ENCODE data around the gene AOPEP.

Gene AOPEP

DNA sequence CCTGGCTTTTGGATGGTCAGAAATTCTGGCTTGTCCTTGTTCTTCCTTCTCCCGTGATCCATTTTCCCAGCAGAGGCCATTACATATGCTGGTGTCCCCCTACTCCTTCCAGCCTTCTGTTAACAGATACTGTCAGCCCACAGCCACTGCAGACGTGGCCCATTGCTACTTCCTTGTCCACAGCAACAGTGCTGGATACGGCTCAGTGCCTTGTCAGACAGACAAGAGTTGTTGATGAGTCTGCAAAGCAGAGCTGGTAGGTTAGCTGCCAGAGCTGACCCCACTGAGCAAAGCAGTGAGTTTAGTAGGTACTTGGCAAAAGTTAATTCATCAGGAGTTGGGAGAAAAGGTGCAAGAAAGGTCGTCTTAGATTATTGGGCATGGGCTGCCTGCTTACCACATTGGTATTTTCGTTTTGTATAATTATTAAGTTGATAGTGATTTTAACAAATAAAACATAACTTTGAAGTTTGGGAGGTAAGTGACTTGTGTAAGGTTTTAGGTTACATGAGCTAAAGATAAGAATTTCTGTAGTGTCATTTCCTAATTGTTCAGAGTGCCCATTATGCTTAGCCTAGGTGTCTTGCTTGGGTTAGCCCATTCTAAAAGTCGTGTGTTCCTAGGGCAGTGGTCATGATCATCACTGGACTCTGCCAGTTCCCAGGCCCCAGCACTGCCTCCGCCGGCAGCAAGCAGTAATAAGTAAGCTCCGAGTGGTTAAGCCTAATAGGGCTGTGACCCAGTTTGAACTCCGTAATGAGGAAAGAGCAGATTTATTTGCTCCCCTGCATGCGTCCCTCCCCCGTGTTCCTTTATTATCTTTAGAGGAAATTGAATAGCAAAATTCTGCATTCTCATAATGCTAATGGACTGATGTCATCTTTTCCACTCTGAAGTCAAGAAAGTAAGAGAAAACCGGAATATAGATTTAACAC lies 299.0 kb downstream of the AOPEP start:
- DNase-seq = peak; percentile 93

DNA sequence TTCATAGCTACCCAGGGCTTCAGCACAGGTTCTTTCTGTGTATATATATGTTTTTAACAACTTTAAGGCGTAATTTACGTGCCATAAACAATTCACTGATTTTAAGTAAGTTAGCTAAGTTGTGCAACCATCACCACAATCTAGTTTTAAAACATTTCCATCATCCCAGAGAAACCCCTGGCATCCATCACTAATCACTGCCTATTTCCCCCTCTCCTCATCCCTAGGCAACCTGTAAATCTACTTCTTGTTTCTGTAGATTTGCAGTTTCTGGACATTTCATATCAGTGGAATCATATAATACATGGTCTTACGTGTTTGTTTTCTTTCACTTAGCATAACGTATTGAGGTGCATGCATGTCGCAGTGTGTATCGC lies 299.6 kb downstream of the AOPEP start:
- DNase-seq = no peak

DNA sequence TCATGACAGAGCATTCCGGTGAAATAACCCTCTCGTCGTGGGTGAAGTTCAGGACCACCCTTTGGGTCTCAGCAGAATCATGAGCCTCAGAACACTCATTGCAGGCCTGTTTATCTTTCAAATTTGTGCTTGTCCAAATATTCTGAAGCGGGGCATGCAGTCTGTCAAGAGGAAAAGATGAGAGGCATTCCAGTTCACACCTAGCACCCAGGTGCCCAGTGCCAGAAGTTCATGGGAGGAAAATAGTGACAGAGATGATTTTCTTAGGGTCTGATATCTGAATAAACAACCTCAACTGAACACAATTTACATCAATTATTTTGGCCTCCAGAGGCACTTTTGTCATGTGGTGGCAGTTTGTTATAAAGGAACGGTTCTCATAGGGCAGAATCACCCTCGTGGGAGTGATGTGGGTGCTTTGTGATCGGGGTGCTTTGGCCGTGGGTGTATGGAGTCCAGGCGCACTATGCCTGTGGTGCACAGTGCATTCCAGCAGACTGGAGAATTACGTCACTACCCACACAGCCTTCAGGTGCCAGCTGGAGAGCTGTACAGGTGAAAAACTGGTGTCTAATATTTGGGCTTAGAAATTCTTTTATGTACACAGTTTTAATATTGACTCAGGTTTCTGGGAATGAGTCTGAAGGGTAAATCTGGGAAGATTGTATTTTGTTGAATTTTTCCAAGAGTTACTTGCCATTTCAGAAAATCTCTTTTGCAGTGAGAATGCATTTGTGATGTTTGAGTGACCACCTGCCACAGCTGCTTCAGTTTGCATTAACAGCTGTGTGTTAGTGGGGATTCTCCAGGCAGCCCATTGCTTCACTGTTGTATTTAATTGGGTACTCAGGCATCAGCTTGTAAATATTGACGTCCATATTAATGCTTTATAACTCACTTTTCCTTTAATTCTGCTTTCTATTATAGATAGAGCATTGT lies 301.7 kb downstream of the AOPEP start:
- DNase-seq = peak; percentile 61

DNA sequence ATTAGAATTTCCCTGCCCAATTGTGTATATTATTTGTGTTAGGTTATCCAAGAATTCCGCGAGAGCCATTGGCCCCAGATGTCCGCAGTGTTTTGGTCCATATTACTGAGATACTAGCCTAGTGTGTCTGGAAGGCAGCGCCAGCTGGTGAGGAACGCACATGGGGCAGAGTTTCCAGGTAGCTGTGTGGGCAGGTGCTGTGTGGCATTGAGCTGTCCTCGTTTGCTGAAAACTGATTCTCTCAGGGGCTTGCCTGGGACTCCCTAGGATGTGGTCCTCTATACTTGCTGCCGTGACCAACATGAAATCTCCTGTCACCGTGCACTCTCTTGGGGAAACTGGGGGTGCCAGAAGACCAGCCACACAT lies 302.3 kb downstream of the AOPEP start:
- DNase-seq = no peak

GRCh38 chr9:95029288-95029687 lies 302.8 kb downstream of the AOPEP start:
- DNase-seq = no peak

- DNase-seq = no peak
Measured at GRCh38 chr9:95029720-95030119, 303.2 kb downstream of the AOPEP start.

DNA sequence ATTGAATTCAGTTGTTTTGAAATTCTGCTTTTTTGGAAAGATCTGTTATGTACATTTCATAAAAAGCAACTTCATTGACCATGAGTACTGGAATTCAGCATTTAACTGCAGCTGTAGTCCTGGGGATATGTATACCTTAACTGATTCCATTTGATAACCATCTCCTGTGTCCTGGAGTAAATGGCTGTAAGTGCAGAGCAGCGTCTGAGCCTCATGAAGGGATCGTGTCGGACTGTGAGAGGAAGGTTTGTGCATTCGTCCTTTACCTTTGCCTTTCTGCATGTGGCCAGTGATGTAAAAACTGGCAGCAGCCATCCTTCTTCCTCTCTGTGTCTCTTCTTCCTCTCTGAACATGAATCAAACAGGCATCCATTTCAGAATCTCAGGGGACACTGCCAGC lies 303.8 kb downstream of the AOPEP start:
- no peak for DNase-seq

DNA sequence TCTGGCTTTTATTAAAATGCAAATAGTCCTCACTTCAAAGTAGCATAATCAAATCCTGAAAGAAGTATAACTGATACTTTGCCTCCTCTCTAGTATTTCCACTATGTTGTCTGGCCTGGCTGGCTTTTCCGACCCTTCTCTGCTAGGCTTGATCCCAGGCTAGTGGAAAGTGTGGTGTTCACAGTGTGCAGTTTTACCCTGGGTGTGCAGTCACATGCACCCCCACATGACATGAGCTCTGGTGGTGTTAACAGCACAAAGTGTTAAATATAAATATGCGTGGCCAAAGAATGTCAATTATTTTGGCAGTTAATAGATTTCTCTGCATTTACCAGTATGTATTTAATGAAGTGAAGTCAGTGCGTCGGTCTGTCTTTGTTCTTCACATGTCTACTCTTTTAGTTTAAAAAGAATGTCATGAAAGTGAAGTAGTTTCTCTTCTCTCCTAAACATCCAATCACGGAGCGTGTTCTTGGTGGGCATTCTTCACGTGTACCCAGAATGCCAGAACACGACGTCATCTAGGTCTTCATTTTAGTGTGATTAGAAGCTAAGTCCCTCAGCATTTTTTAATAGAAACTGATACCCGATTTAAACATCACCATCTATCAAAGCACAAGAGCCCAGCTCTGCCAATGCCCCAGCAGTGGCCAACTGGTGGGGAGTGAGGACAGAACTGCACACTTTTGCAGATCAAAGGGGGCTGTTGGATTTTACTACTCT lies 304.6 kb downstream of the AOPEP start:
- DNase-seq = no peak

GRCh38 chr9:95031711-95032461 lies 305.4 kb downstream of the AOPEP start:
- DNase-seq = no peak

DNA sequence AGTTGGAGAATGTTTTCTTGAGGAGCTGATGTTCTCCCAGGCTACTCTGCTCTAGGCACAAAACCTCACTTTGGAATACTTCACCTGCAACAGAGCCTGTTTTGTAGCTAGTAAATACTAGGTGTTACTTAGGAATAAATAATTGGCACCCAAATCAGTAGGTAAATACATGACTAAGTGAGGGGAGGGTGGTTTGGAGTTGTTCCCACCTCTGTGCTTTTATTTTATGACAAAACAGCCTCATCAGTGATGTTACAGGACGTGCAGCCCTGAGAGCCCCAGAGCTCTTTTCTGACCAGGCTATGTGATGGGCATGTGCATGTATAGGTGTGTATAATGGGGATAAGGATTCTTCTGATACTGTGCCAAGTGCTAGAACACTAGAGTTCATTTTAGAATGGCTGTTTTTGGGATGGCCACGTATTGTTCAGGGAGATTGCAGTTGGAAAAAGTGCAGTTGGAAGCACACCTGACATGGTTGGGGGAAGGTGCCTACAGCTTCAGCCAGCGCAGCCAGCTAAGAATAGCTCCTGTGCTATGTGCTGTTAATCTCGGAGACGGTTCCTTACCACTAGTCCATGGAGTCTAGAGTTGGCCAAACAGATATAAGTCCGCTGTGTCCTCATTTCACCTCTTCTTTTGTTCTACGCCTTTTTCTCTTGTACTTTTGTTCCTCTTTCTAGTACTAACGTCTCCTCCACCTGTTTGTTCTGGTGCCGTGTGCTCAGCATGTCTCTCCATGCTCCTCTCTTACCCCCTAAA lies 306.3 kb downstream of the AOPEP start:
- DNase-seq = no peak

- no peak for DNase-seq
Measured at GRCh38 chr9:95035846-95036245, 309.3 kb downstream of the AOPEP start.

GRCh38 chr9:95036676-95037075 lies 310.2 kb downstream of the AOPEP start:
- DNase-seq = no peak

GRCh38 chr9:95037789-95038521 lies 311.5 kb downstream of the AOPEP start:
- DNase-seq = no peak

DNA sequence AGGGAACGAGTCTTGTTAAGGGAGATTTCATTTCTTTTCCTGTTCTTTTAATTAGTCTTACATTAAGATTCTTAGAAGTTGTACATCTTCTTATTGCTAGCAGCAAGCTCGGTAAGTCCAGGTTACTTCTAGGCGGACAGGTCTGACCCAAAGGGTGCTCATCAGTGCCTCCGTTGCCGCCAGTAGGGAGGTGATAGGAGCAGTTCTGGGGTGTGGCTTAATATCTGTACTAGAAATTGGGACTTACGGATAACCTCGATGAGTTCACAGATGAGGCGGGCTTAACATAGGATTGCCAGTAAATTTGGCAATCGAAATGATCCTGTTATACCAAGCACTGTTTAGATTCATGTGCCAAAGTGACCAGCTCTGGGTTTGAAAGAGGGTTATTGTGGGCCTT lies 312.2 kb downstream of the AOPEP start:
- DNase-seq = no peak

- DNase-seq = no peak
Measured at GRCh38 chr9:95040106-95040505, 313.6 kb downstream of the AOPEP start.

- no peak for DNase-seq
Measured at GRCh38 chr9:95043826-95044225, 317.3 kb downstream of the AOPEP start.

GRCh38 chr9:95044731-95045508 lies 318.4 kb downstream of the AOPEP start:
- no peak for DNase-seq

- DNase-seq = no peak
Measured at GRCh38 chr9:95045751-95046150, 319.3 kb downstream of the AOPEP start.

- DNase-seq = no peak
Measured at GRCh38 chr9:95047452-95048224, 321.1 kb downstream of the AOPEP start.

Measured in NCI-H226 (cell line).